ENCODE results near the gene IL17RA.

- TF ChIP-seq CTCF (IDR thresholded peaks at IDR 0.05; ENCODE audit: extremely low read depth in 1 of 2, insufficient read depth in 1 of 2, low read depth in 1 of 2, low read length in 2 of 2) (no peak), POLR2AphosphoS5 (IDR thresholded peaks at IDR 0.05; ENCODE audit: insufficient read depth, low read depth, low read length) (no peak), EZH2 (IDR thresholded peaks at IDR 0.05; ENCODE audit: borderline replicate concordance, low read depth, low read length, severe bottlenecking) (no peak)
Observed at GRCh38 chr22:17086296-17086695, 1.5 kb downstream of the IL17RA start.
